NCI-H2196 treated with DMSO at 0.1 percent for 48 hours (cell line): ENCODE data around the gene SCRN1.

Experiments used
- DNase-seq: peaks from one replicate; lab custom pipeline; 2025; ENCODE audit not compliant: unreplicated experiment; lab: John Stamatoyannopoulos, UW

SCRN1 gene

GRCh38 chr7:29989257-29989995 lies at the start of gene SCRN1:
Gene SCRN1, minus strand, starts transcription at chr7:29989801. Its CDS starts 20,734 bp downstream, at chr7:29969067.
- no peak for DNase-seq

DNA sequence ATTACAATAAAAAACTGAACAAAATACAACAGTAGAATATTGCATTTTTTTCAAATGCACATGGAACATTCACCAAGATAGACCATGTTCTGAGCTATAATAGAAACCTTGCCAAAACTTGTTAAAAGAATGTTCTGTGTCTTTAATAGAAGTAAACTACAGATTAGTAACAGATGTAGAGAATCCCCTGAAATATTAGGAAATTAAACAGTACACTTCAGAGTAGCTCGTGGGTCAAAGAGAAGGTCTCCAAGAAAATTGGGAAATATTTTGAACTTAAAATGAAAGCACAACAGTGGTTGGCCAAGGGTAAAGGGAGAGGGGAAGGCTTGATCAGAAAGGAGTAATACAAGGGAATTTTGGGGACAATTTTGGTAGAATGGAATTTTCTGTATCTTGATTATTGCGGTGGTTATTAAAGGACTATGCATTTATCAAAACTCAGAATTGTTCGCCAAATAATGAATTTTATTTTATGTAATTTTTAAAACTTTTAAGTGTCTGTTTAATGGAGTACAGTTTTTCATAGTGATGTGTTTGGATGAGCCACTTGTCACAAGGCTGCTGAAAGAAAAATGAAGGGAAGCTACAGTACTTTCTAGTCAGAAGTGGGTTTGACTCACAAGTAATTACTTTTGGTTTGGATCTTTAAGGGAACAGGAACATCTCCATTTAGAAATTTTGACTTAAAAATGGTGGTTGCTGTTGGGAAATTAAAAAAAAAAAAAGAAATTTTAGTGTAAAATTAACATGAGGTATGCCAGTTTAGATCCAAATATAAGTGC lies 48.8 kb upstream of the SCRN1 start:
- no peak for DNase-seq

DNA sequence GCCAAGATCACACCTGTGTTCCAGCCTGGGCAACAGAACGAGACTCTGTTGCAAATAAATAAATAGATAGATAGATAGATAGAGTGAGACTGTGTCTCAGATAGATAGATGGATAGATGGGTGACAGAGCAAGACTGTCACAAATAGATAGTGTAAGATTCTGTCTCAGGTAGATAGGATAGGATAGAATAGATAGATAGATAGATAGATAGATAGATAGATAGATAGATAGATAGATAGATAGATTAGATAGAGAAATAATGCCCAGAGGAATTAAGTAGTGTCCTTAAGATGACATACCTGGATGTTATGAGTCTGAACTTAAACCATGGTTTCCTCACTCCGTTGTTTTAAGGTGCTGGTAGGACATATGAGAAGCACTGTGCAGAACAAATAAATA lies 46.6 kb upstream of the SCRN1 start:
- DNase-seq, result no peak

DNA sequence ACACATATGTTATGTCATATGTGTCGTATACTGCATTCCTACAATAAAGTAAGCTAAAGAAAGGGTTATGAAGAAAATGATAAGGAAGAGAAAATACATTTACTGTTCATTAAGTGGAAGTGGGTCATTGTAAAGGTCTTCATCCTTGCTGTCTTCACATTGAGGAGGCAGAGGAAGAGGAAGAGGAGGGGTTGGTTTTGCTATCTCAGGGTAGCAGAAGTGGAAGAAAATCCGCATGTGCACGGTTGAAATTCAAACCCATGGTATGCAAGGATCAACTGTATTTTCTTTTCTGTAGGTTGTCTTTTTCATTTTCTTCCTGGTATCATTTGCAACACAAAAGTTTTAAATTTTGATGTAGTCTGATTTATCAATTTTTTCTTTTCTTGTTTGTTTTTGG lies 44.9 kb upstream of the SCRN1 start:
- no peak for DNase-seq

GRCh38 chr7:30032310-30033125 lies 42.9 kb upstream of the SCRN1 start:
- DNase-seq, result no peak

DNA sequence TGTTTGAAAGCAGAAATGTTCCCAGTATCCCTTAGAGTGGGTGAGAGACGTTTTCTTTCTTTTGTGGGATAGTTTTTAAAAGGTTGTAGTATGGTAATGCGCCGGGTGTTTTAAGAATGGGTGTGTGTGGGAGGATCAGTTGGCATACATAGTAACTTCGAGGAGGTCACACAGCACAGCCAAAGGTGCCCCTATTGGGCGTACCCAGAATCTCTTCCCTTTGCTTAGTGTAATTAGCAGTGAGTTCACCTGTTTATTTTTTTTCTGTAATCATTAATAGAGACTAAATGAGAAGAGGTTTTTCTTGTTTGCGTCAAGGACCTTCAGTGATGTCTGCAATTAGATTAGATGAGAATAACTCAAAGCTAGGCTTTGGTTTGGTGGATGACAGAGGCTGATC lies 40.1 kb upstream of the SCRN1 start:
- DNase-seq, result no peak

DNA sequence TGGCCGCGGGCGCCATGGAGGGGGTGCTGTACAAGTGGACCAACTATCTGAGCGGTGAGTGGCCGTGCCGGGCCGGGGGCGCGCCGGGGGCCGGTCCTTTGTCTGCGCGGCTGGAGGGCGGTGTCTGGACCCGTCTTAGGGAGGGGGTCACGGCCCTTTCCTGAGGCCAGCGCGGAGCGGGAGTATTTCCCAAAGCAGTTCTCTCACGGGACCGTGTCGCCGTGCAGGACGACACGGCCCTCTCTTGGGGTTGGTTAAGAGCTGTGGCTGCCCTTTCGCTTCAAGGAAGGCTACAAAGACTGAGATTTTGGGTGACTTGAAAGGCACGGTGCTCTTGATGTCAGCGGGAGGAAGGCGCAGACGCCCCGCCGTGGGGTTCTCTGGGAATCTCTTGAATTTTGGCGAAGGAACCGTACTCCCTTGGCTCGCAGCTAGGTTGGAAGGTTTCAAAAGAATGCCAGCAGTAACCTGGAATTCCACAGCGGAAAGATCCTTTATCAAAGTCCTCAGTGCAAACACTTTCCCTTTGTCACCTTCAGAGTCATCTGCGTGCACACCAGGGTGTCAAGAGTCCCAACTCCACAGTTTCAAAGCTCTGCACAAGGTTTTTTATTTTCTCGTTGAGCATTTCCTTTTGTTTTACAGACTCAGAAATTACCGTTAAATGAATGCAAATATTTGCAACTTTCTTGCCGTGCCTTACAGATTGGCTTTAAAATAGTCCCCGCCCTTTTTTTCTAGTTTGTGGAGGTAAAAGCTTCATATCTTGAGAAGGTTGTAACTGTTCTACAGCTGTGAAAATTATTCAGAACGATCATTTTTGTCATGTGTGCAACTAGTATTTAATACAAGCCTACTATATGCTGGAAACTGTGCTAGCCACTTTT lies 39.4 kb upstream of the SCRN1 start:
- no peak for DNase-seq

DNA sequence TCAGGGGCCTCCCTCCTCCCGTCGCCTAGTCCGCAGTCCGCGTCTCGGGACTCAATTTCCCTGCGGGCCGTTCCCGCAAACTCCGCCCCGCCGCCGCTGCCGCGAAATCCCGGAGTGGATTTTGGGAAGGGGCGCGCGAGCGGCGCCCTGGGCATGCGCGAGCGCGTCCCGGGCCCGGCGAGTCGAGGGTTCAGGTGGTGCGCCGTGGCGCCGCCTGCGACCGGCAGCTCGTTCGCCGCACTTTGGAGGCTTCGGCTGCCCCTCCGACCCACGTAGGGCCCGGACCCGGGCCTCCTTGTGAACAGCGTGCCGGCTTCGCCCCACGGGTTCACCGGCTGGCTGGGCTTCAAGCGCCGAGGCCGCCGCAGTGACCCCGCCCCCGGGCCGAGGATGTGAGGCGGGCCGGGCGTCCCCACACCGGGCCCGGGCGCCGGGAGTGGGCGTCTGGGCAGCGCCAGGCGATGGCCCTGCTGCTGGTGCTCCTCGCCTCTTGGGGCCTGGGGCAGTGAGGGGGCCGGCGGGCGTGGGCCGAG lies 38.7 kb upstream of the SCRN1 start, which contains the start of gene PLEKHA8:
TSS of gene PLEKHA8 (plus strand) at position 197 of the 533 bp plus-strand sequence. CDS start 351 bp downstream, outside the sequence.
- peak; percentile 36 for DNase-seq

- DNase-seq, result no peak
These were observed 38.2 kb upstream of the SCRN1 start for GRCh38 chr7:30027740-30028215.

GRCh38 chr7:30027065-30027456 lies 37.5 kb upstream of the SCRN1 start:
- no peak for DNase-seq

GRCh38 chr7:30026229-30027064 lies 36.8 kb upstream of the SCRN1 start, which contains the start of gene FKBP14:
Gene FKBP14, minus strand, starts transcription at chr7:30026702. Its CDS starts 194 bp downstream, at chr7:30026508.
- DNase-seq, result peak; percentile 97

- DNase-seq, result no peak
These were observed 33.9 kb upstream of the SCRN1 start for GRCh38 chr7:30023524-30023923.

DNA sequence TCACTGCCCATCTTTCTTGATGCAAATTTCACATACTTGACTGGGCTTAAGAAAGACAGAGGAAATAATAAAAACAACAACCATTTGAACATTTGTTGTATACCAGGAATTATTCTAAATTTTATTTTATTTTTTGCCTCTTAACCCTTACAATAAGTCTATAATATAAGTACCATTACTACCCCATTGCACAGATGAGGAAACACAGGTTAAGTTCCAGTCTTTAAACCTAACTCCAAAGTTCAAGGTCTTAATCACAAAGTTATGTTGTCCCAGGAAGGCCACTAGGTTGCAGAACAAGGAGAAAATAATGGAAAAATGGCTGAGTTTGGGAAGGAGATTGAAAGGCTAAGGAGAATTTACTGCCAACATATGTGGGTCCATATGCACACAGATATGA lies 33.4 kb upstream of the SCRN1 start:
- no peak for DNase-seq

- no peak for DNase-seq
These were observed 30.9 kb upstream of the SCRN1 start for GRCh38 chr7:30020535-30020934.

DNA sequence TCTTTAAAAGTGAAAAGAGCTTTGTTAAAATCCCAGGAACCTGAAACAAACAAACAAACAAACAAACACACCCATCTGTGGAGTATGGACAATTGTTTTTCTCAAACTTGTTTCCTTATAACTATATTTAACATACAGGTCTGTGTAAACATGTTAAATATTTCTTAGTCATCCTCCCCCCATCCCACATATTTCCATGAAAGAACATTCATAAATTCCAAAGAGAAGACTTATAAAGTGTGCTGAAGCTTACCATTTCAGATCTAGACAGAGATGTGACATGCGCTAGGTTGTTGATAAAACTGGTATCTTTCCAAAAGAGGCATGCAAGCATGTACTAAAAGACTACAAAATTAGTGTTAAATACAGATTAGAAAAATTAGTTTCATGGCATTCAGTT lies 30.4 kb upstream of the SCRN1 start:
- DNase-seq, result no peak

GRCh38 chr7:30019387-30019786 lies 29.8 kb upstream of the SCRN1 start:
- DNase-seq, result no peak

DNA sequence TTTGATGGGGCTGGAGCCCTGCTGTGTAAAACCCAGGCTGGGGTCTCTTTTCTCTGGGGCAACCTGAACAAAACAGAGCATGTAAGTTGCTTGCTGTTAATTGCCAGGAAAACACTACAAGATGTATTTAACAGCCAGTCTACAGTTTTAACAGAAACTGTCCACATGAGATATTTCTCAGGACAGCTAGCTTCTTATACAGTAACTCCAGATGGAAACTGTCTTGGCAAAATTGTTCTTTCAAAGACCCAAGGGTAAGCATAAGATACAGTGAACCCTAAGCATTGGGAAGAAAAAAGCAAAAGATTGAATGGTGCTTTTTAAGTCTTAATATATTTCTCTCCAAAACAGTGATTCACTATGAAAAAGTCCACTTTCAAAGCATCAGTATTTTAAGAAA lies 28.9 kb upstream of the SCRN1 start:
- no peak for DNase-seq

- DNase-seq, result no peak
These were observed 23.2 kb upstream of the SCRN1 start for GRCh38 chr7:30012757-30013156.

GRCh38 chr7:30010021-30010420 lies 20.4 kb upstream of the SCRN1 start:
- no peak for DNase-seq
